HG02642 (cell line): ENCODE data around the gene OR2AG1.
A peak's percentile ranks its signal among the peaks of the same experiment; 100 is the strongest.

Experiments used
- ATAC-seq: cut with Tn5 transposase; IDR thresholded peaks from one replicate; pipeline ENCODE4 v1.9.1; 2021; ENCODE audit warnings: mild to moderate bottlenecking; ENCODE audit not compliant: unreplicated experiment, poor library complexity

The OR2AG1 gene

GRCh38 chr11:6782720-6783119 is at the start of gene OR2AG1:
TSS of gene OR2AG1 (plus strand) at chr11:6783020. CDS start at chr11:6785038, 2,018 bp downstream.
- no peak for ATAC-seq

GRCh38 chr11:6733326-6734275 is 49.2 kb upstream of the OR2AG1 start:
- ATAC-seq: no peak

- ATAC-seq: no peak
Measured at GRCh38 chr11:6734616-6735015, 48.2 kb upstream of the OR2AG1 start.

GRCh38 chr11:6735306-6735705 is 47.5 kb upstream of the OR2AG1 start:
- ATAC-seq: no peak

- no peak for ATAC-seq
Measured at GRCh38 chr11:6736495-6737121, 46.2 kb upstream of the OR2AG1 start.

GRCh38 chr11:6737872-6738466 is 44.9 kb upstream of the OR2AG1 start:
- peak; percentile 73 for ATAC-seq

GRCh38 chr11:6738590-6738989 is 44.2 kb upstream of the OR2AG1 start:
- ATAC-seq: no peak

- no peak for ATAC-seq
Measured at GRCh38 chr11:6742260-6742659, 40.6 kb upstream of the OR2AG1 start.

- ATAC-seq: no peak
Measured at GRCh38 chr11:6745018-6745417, 37.8 kb upstream of the OR2AG1 start.

- ATAC-seq: peak; percentile 52
Measured at GRCh38 chr11:6745465-6746015, 37.3 kb upstream of the OR2AG1 start.

- peak; percentile 86 for ATAC-seq
Measured at GRCh38 chr11:6746086-6746618, 36.7 kb upstream of the OR2AG1 start.

- ATAC-seq: no peak
Measured at GRCh38 chr11:6746626-6747025, 36.2 kb upstream of the OR2AG1 start.

- no peak for ATAC-seq
Measured at GRCh38 chr11:6747097-6747668, 35.6 kb upstream of the OR2AG1 start.

- no peak for ATAC-seq
Measured at GRCh38 chr11:6755303-6755952, 27.4 kb upstream of the OR2AG1 start.

- ATAC-seq: no peak
Measured at GRCh38 chr11:6755953-6756347, 26.9 kb upstream of the OR2AG1 start.

GRCh38 chr11:6757373-6757967 is 25.4 kb upstream of the OR2AG1 start:
- ATAC-seq: peak; percentile 78

- ATAC-seq: peak; percentile 88
Measured at GRCh38 chr11:6771926-6772893, 10.6 kb upstream of the OR2AG1 start, which contains the start of gene OR2AG2. TSS of gene OR2AG2 (minus strand) at chr11:6771976. CDS start at chr11:6768957, 3,019 bp downstream.

GRCh38 chr11:6778518-6778917 is 4.3 kb upstream of the OR2AG1 start:
- no peak for ATAC-seq
